ENCODE data around the gene FAM171A2.
"Not testable (repeated sequence)": the region's sequence is repeated elsewhere in the genome, so short reads cannot be mapped to it uniquely, and the experiment has no call there.

The FAM171A2 gene

GRCh38 chr17:44368391-44369243, 5.0 kb upstream of the FAM171A2 start:
- not testable (repeated sequence) for H3K27me3 ChIP-seq (ENCODE audit: control insufficient read depth in 1 of 2, insufficient read depth in 2 of 2, low read length in 2 of 2); H3K4me3 ChIP-seq (ENCODE audit: low read depth in 1 of 2, low read length in 2 of 2); H3K9me3 ChIP-seq (ENCODE audit: low read length); H3K9ac ChIP-seq (ENCODE audit: low read length); H3K36me3 ChIP-seq (ENCODE audit: insufficient read depth, low read length); H3K27ac ChIP-seq (ENCODE audit: low read depth, low read length); H3K4me1 ChIP-seq (ENCODE audit: insufficient read depth, low read length)

DNA sequence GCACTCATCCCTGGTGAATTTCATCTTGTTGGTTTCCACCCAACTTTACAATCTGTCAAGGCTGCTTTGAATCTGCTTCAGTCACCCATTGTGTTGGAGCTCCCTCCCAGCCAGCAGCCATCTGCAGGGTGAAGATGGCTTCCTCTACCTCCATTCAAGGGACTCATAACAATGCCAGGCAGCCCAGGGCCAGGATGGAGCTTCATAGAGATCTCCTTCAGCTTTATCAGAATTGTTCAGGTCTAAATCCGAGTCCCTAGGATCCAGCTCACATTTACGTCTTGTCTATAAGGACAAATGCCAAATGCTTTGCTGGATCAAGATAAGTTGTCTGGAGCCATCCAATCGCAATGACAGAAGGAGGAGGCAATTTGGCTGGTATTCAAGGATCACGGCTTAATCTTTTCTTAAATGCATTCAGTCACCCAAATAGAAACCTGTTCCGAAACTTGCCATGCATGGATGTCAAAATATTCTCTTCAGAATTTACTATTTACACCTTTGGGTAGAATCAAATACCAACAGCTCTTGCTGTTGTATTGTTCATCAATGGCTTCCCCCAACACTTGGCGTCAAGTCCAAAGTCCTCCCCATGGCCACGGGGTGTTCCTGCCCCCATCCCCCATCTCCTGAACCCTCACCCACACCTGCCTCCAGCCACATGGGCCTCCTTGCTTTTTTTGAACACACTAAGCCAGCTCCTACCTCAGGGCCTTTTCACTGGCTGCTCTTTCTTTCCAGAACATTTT, 3.8 kb upstream of the FAM171A2 start:
- Histone ChIP-seq H3K36me3 (ENCODE audit: insufficient read depth, low read length) (no peaks in the 10 kb centered on the region), H3K27me3 (ENCODE audit: control insufficient read depth in 1 of 2, insufficient read depth in 2 of 2, low read length in 2 of 2) (peaks cover 0 to 9% of the 10 kb centered on the region in 2 donors), H3K27ac (ENCODE audit: low read depth, low read length) (no peak overlapping the region), H3K4me3 (ENCODE audit: low read depth in 1 of 2, low read length in 2 of 2) (no peak overlapping the region), H3K4me1 (ENCODE audit: insufficient read depth, low read length) (peaks cover 12% of the 10 kb centered on the region), H3K9me3 (ENCODE audit: low read length) (no peaks in the 10 kb centered on the region), H3K9ac (ENCODE audit: low read length) (no peak overlapping the region)

DNA sequence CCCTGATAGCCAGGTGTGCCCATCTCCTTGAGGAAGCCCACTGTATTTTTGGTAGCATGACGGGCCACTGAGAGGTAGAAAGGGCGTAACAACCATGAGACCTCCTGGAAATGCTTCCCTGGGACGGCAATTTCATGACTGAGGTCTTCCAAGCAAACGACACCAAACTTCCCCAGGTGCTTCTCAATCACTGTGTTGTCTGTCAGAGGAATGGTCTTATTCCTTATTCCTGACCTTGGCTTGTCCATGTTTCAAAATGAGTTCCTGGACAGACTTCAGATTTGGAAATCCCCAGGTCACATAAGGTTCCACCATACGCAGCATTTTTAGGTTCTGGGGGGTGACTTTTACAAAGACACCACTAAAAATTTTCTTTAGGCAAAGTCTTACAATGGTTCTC, 1.4 kb upstream of the FAM171A2 start:
- H3K9me3 ChIP-seq (ENCODE audit: low read length): not testable (repeated sequence)
- Histone ChIP-seq H3K4me1 (ENCODE audit: insufficient read depth, low read length) (peaks cover 16% of the 10 kb centered on the region), H3K27me3 (ENCODE audit: control insufficient read depth in 1 of 2, insufficient read depth in 2 of 2, low read length in 2 of 2) (peaks cover 0 to 14% of the 10 kb centered on the region in 2 donors)

GRCh38 chr17:44362949-44363612, 572 bp downstream of the FAM171A2 start:
- Histone ChIP-seq H3K27me3 (ENCODE audit: control insufficient read depth in 1 of 2, insufficient read depth in 2 of 2, low read length in 2 of 2) (peaks cover 0 to 14% of the 10 kb centered on the region in 2 donors), H3K4me1 (ENCODE audit: insufficient read depth, low read length) (peaks cover 16% of the 10 kb centered on the region), H3K9me3 (ENCODE audit: low read length) (no peaks in the 10 kb centered on the region), H3K27ac (ENCODE audit: low read depth, low read length) (no peak overlapping the region), H3K4me3 (ENCODE audit: low read depth in 1 of 2, low read length in 2 of 2) (peak overlapping the region; percentile 56 to 67), H3K9ac (ENCODE audit: low read length) (no peak overlapping the region), H3K36me3 (ENCODE audit: insufficient read depth, low read length) (no peaks in the 10 kb centered on the region)

More for the DNA sequence above, 1.4 kb upstream of the FAM171A2 start:
- H3K4me3 ChIP-seq (ENCODE audit: low read depth in 1 of 2, low read length in 2 of 2); H3K9ac ChIP-seq (ENCODE audit: low read length); H3K27ac ChIP-seq (ENCODE audit: low read depth, low read length); H3K36me3 ChIP-seq (ENCODE audit: insufficient read depth, low read length): not testable (repeated sequence)

GRCh38 chr17:44362459-44362948, 1.1 kb downstream of the FAM171A2 start:
- Histone ChIP-seq H3K9me3 (ENCODE audit: low read length) (no peaks in the 10 kb centered on the region), H3K27me3 (ENCODE audit: control insufficient read depth in 1 of 2, insufficient read depth in 2 of 2, low read length in 2 of 2) (peaks cover 0 to 14% of the 10 kb centered on the region in 2 donors), H3K4me1 (ENCODE audit: insufficient read depth, low read length) (peaks cover 16% of the 10 kb centered on the region), H3K36me3 (ENCODE audit: insufficient read depth, low read length) (no peaks in the 10 kb centered on the region), H3K27ac (ENCODE audit: low read depth, low read length) (no peak overlapping the region), H3K9ac (ENCODE audit: low read length) (no peak overlapping the region), H3K4me3 (ENCODE audit: low read depth in 1 of 2, low read length in 2 of 2) (peak overlapping the region in 1 of 2 donors; percentile 56)

- no peak overlapping the region for H3K4me3 ChIP-seq (ENCODE audit: low read depth in 1 of 2, low read length in 2 of 2)
- no peak overlapping the region for H3K9ac ChIP-seq (ENCODE audit: low read length)
Observed at GRCh38 chr17:44361292-44362260, 2.1 kb downstream of the FAM171A2 start.

GRCh38 chr17:44360826-44361225, 2.8 kb downstream of the FAM171A2 start:
- Histone ChIP-seq H3K27me3 (ENCODE audit: control insufficient read depth in 1 of 2, insufficient read depth in 2 of 2, low read length in 2 of 2) (peaks cover 0 to 14% of the 10 kb centered on the region in 2 donors), H3K4me1 (ENCODE audit: insufficient read depth, low read length) (peaks cover 16% of the 10 kb centered on the region), H3K4me3 (ENCODE audit: low read depth in 1 of 2, low read length in 2 of 2) (no peak overlapping the region), H3K27ac (ENCODE audit: low read depth, low read length) (no peak overlapping the region), H3K36me3 (ENCODE audit: insufficient read depth, low read length) (no peaks in the 10 kb centered on the region), H3K9ac (ENCODE audit: low read length) (no peak overlapping the region), H3K9me3 (ENCODE audit: low read length) (no peaks in the 10 kb centered on the region)

More at GRCh38 chr17:44361292-44362260, 2.1 kb downstream of the FAM171A2 start:
- Histone ChIP-seq H3K36me3 (ENCODE audit: insufficient read depth, low read length) (no peaks in the 10 kb centered on the region), H3K27me3 (ENCODE audit: control insufficient read depth in 1 of 2, insufficient read depth in 2 of 2, low read length in 2 of 2) (peaks cover 0 to 14% of the 10 kb centered on the region in 2 donors), H3K4me1 (ENCODE audit: insufficient read depth, low read length) (peaks cover 16% of the 10 kb centered on the region), H3K27ac (ENCODE audit: low read depth, low read length) (no peak overlapping the region), H3K9me3 (ENCODE audit: low read length) (no peaks in the 10 kb centered on the region)

GRCh38 chr17:44360144-44360533, 3.5 kb downstream of the FAM171A2 start:
- Histone ChIP-seq H3K9ac (ENCODE audit: low read length) (no peak overlapping the region), H3K4me3 (ENCODE audit: low read depth in 1 of 2, low read length in 2 of 2) (no peak overlapping the region), H3K27me3 (ENCODE audit: control insufficient read depth in 1 of 2, insufficient read depth in 2 of 2, low read length in 2 of 2) (peaks cover 0 to 14% of the 10 kb centered on the region in 2 donors), H3K36me3 (ENCODE audit: insufficient read depth, low read length) (no peaks in the 10 kb centered on the region), H3K9me3 (ENCODE audit: low read length) (no peaks in the 10 kb centered on the region), H3K27ac (ENCODE audit: low read depth, low read length) (no peak overlapping the region), H3K4me1 (ENCODE audit: insufficient read depth, low read length) (peaks cover 16% of the 10 kb centered on the region)

GRCh38 chr17:44359458-44360143, 4.1 kb downstream of the FAM171A2 start:
- no peak overlapping the region for H3K4me3 ChIP-seq (ENCODE audit: low read depth in 1 of 2, low read length in 2 of 2)
- H3K9me3 ChIP-seq (ENCODE audit: low read length): no peaks in the 10 kb centered on the region
- peaks cover 16% of the 10 kb centered on the region for H3K4me1 ChIP-seq (ENCODE audit: insufficient read depth, low read length)
- no peaks in the 10 kb centered on the region for H3K36me3 ChIP-seq (ENCODE audit: insufficient read depth, low read length)
- H3K9ac ChIP-seq (ENCODE audit: low read length): no peak overlapping the region
- H3K27me3 ChIP-seq (ENCODE audit: control insufficient read depth in 1 of 2, insufficient read depth in 2 of 2, low read length in 2 of 2): peaks cover 0 to 14% of the 10 kb centered on the region in 2 donors
- no peak overlapping the region for H3K27ac ChIP-seq (ENCODE audit: low read depth, low read length)

GRCh38 chr17:44359006-44359405, 4.6 kb downstream of the FAM171A2 start:
- Histone ChIP-seq H3K9ac (ENCODE audit: low read length) (no peak overlapping the region), H3K36me3 (ENCODE audit: insufficient read depth, low read length) (no peaks in the 10 kb centered on the region), H3K4me1 (ENCODE audit: insufficient read depth, low read length) (peaks cover 13% of the 10 kb centered on the region), H3K9me3 (ENCODE audit: low read length) (no peaks in the 10 kb centered on the region), H3K27ac (ENCODE audit: low read depth, low read length) (no peak overlapping the region), H3K4me3 (ENCODE audit: low read depth in 1 of 2, low read length in 2 of 2) (no peak overlapping the region), H3K27me3 (ENCODE audit: control insufficient read depth in 1 of 2, insufficient read depth in 2 of 2, low read length in 2 of 2) (peaks cover 0 to 14% of the 10 kb centered on the region in 2 donors)
